Measurements from ENCODE around the gene CHD3.
A peak's percentile ranks its signal among the peaks of the same experiment; 100 is the strongest.

CHD3 gene

GRCh38 chr17:7849130-7849750 is 39.3 kb upstream of the CHD3 start:
- H3K27ac ChIP-seq = no peak overlapping the region
- DNase-seq (ENCODE audit: low read depth, low spot score) = no peak

- no peak overlapping the region for H3K27ac ChIP-seq
- DNase-seq (ENCODE audit: low read depth, low spot score) = no peak
Measured at GRCh38 chr17:7849751-7850504, 38.7 kb upstream of the CHD3 start.

GRCh38 chr17:7850701-7851437 is 37.7 kb upstream of the CHD3 start:
- DNase-seq (ENCODE audit: low read depth, low spot score) = no peak
- no peak overlapping the region for H3K27ac ChIP-seq

- no peak for DNase-seq (ENCODE audit: low read depth, low spot score)
- H3K27ac ChIP-seq = no peak overlapping the region
Measured at GRCh38 chr17:7851438-7852261, 36.9 kb upstream of the CHD3 start.

GRCh38 chr17:7852262-7852670 is 36.3 kb upstream of the CHD3 start:
- DNase-seq (ENCODE audit: low read depth, low spot score) = no peak
- no peak overlapping the region for H3K27ac ChIP-seq

- H3K27ac ChIP-seq = no peak overlapping the region
- DNase-seq (ENCODE audit: low read depth, low spot score) = no peak
Measured at GRCh38 chr17:7852919-7853690, 35.5 kb upstream of the CHD3 start.

GRCh38 chr17:7853691-7854038 is 34.9 kb upstream of the CHD3 start:
- H3K27ac ChIP-seq = no peak overlapping the region

GRCh38 chr17:7854078-7854777 is 34.4 kb upstream of the CHD3 start:
- DNase-seq (ENCODE audit: low read depth, low spot score) = no peak

More at GRCh38 chr17:7853691-7854038, 34.9 kb upstream of the CHD3 start:
- no peak for DNase-seq (ENCODE audit: low read depth, low spot score)

GRCh38 chr17:7854851-7855659 is 33.5 kb upstream of the CHD3 start, which contains the start of gene TMEM88:
TSS of gene TMEM88 (plus strand) at chr17:7855066. CDS start at chr17:7855075, 9 bp downstream.
- no peak for DNase-seq (ENCODE audit: low read depth, low spot score)
- H3K27ac ChIP-seq = peak within 1 kb of the TSS; percentile 91

More at GRCh38 chr17:7854078-7854777, 34.4 kb upstream of the CHD3 start:
- H3K27ac ChIP-seq = no peak overlapping the region

- H3K27ac ChIP-seq = peak overlapping the region; percentile 91
- no peak for DNase-seq (ENCODE audit: low read depth, low spot score)
Measured at GRCh38 chr17:7855660-7856010, 33.0 kb upstream of the CHD3 start.

GRCh38 chr17:7856011-7856810 is 32.4 kb upstream of the CHD3 start:
- peak overlapping the region; percentile 91 for H3K27ac ChIP-seq
- no peak for DNase-seq (ENCODE audit: low read depth, low spot score)

GRCh38 chr17:7856811-7857712 is 31.5 kb upstream of the CHD3 start, which contains the start of gene NAA38:
TSS of gene NAA38 (minus strand) at chr17:7857559. CDS start at chr17:7857463, 96 bp downstream.
- peak; percentile 97 for DNase-seq (ENCODE audit: low read depth, low spot score)
- peak within 1 kb of the TSS; percentile 91 for H3K27ac ChIP-seq

- H3K27ac ChIP-seq = peak within 1 kb of the TSS; percentile 91
- DNase-seq (ENCODE audit: low read depth, low spot score) = no peak
Measured at GRCh38 chr17:7857713-7858521, 30.7 kb upstream of the CHD3 start, which contains the start of gene CYB5D1. TSS of gene CYB5D1 (plus strand) at chr17:7858003. CDS start at chr17:7858135, 132 bp downstream.

GRCh38 chr17:7858522-7858810 is 30.1 kb upstream of the CHD3 start:
- DNase-seq (ENCODE audit: low read depth, low spot score) = no peak
- H3K27ac ChIP-seq = peak overlapping the region; percentile 91

GRCh38 chr17:7859028-7859427 is 29.6 kb upstream of the CHD3 start:
- no peak for DNase-seq (ENCODE audit: low read depth, low spot score)
- H3K27ac ChIP-seq = no peak overlapping the region

All from epithelial cell of prostate (primary cell).